IMR-90 (cell line): Measurements from ENCODE around the gene FAM120A. TPM values are rescaled to one million over a fixed set of nuclear protein-coding genes. Genes with fewer than 3 reads are reported as not detected.

Experiments used
- ATAC-seq: fragments of 200-7000 bp; cut with Tn5 transposase; 2 replicates; pipeline ENCODE4 v1.9.1; 2020; ENCODE audit warnings: low read depth, mild to moderate bottlenecking, moderate library complexity
- BruUV-seq: library from RNA; stranded (reverse); fragments of 400-500 nt; replicated peaks from 2 replicates; lab custom pipeline; 2021; lab: Mats Ljungman, UMichigan
- CTCF ChIA-PET: fragments of 300-600 bp; formaldehyde crosslinking; extraction: SDS; loops from one replicate; lab custom pipeline; 2021; ENCODE audit warnings: antibody characterized with exemption; lab: Yijun Ruan, JAX
- POLR2A ChIA-PET: fragments of 300-600 bp; sonication (Branson Sonifier 250); formaldehyde crosslinking; loops from one replicate; lab custom pipeline; 2022; ENCODE audit warnings: antibody characterized with exemption; ENCODE audit not compliant: unreplicated experiment; lab: Charles Lee
- DNase-seq: peaks from one replicate; pipeline ENCODE4 v3.0.0; 2013
- H2AFZ ChIP-seq: replicated peaks from 2 replicates; pipeline ENCODE3; 2013; ENCODE audit warnings: low read length, mild to moderate bottlenecking; ENCODE audit not compliant: poor library complexity
- H2AK5ac ChIP-seq: 2 replicates; pipeline ENCODE4 v1.6.1; 2013; ENCODE audit warnings: low read depth, low read length, inconsistent platforms
- H2AK9ac ChIP-seq: replicated peaks from 2 replicates; pipeline ENCODE3; 2013; ENCODE audit warnings: mild to moderate bottlenecking, low read depth, low read length, moderate library complexity; ENCODE audit not compliant: poor library complexity
- H2BK120ac ChIP-seq: 2 replicates; pipeline ENCODE4 v1.6.1; 2013; ENCODE audit warnings: low read depth, low read length, inconsistent platforms
- H2BK15ac ChIP-seq: 3 replicates; pipeline ENCODE4 v1.6.1; 2013; ENCODE audit warnings: low read depth, low read length, inconsistent platforms
- H2BK20ac ChIP-seq: 2 replicates; pipeline ENCODE4 v1.6.1; 2013; ENCODE audit warnings: low read depth, mild to moderate bottlenecking, inconsistent platforms, low read length, moderate library complexity
- H2BK5ac ChIP-seq: 2 replicates; pipeline ENCODE4 v1.6.1; 2013; ENCODE audit warnings: mild to moderate bottlenecking, low read depth, low read length, inconsistent platforms; ENCODE audit not compliant: poor library complexity, severe bottlenecking
- H3K14ac ChIP-seq: replicated peaks from 2 replicates; pipeline ENCODE4 v1.6.1; 2013; ENCODE audit warnings: low read depth, low read length, inconsistent platforms
- H3K18ac ChIP-seq: 2 replicates; pipeline ENCODE4 v1.6.1; 2013; ENCODE audit warnings: low read depth, low read length, control low read depth
- H3K23ac ChIP-seq: 2 replicates; pipeline ENCODE4 v1.6.1; 2013; ENCODE audit warnings: low read depth, low read length, inconsistent platforms
- H3K27ac ChIP-seq: 2 replicates; pipeline ENCODE4 v1.5.1; 2013; ENCODE audit warnings: mild to moderate bottlenecking, control low read depth, low read length; ENCODE audit not compliant: insufficient read depth
- H3K27me3 ChIP-seq: 2 replicates; pipeline ENCODE4 v1.6.1; 2013; ENCODE audit warnings: low read length; ENCODE audit not compliant: control insufficient read depth, insufficient read depth
- H3K36me3 ChIP-seq: 2 replicates; pipeline ENCODE4 v1.6.1; 2013; ENCODE audit warnings: low read length, mixed read lengths; ENCODE audit not compliant: control insufficient read depth, insufficient read depth
- H3K4ac ChIP-seq: 2 replicates; pipeline ENCODE4 v1.6.1; 2013; ENCODE audit warnings: low read depth, low read length, inconsistent platforms
- H3K4me1 ChIP-seq: 2 replicates; pipeline ENCODE4 v1.6.1; 2013; ENCODE audit warnings: low read length, mixed read lengths; ENCODE audit not compliant: control insufficient read depth, insufficient read depth
- H3K4me2 ChIP-seq: 2 replicates; pipeline ENCODE4 v1.6.1; 2013; ENCODE audit warnings: low read depth, mild to moderate bottlenecking, control low read depth, low read length, moderate library complexity
- H3K4me3 ChIP-seq: 2 replicates; pipeline ENCODE4 v1.5.1; 2013; ENCODE audit warnings: low read depth, mild to moderate bottlenecking, control low read depth, low read length, moderate library complexity; ENCODE audit not compliant: insufficient read depth
- H3K56ac ChIP-seq: 2 replicates; pipeline ENCODE4 v1.6.1; 2013; ENCODE audit warnings: low read length, inconsistent platforms; ENCODE audit not compliant: insufficient read depth; ENCODE audit errors: extremely low read depth
- H3K79me1 ChIP-seq, 2 experiments: 2 replicates each; pipeline ENCODE4 v1.6.1; 2013; ENCODE audit warnings: low read length in 2 of 2, inconsistent platforms in 1 of 2, low read depth in 1 of 2
- H3K9ac ChIP-seq: 2 replicates; pipeline ENCODE4 v1.6.1; 2013; ENCODE audit warnings: low read depth, low read length, control low read depth
- H3K9me1 ChIP-seq: 2 replicates; pipeline ENCODE4 v1.6.1; 2013; ENCODE audit warnings: low read length, inconsistent platforms; ENCODE audit not compliant: insufficient read depth
- H3K9me3 ChIP-seq: 2 replicates; pipeline ENCODE4 v1.6.1; 2013; ENCODE audit warnings: low read length; ENCODE audit not compliant: control insufficient read depth, insufficient read depth
- H4K20me1 ChIP-seq: 2 replicates; pipeline ENCODE4 v1.6.1; 2013; ENCODE audit warnings: low read length, inconsistent platforms; ENCODE audit not compliant: insufficient read depth
- H4K5ac ChIP-seq: 2 replicates; pipeline ENCODE4 v1.6.1; 2013; ENCODE audit warnings: mild to moderate bottlenecking, low read depth, low read length, control low read depth
- H4K8ac ChIP-seq, 2 experiments: 2 replicates each; pipeline ENCODE4 v1.6.1; 2013; ENCODE audit warnings: low read depth in 2 of 2, low read length in 2 of 2, control low read depth in 1 of 2, inconsistent platforms in 1 of 2
- H4K91ac ChIP-seq: 2 replicates; pipeline ENCODE4 v1.6.1; 2013; ENCODE audit warnings: low read depth, low read length, inconsistent platforms; ENCODE audit not compliant: insufficient read depth
- CEBPB ChIP-seq: IDR thresholded peaks from 2 replicates; pipeline ENCODE4 v1.6.1; 2012; ENCODE audit warnings: low read depth, low read length, improper control_type of control experiment
- RAD21 ChIP-seq: IDR thresholded peaks from 2 replicates; pipeline ENCODE4 v1.6.1; 2012; ENCODE audit warnings: low read length, improper control_type of control experiment
- RCOR1 ChIP-seq: IDR thresholded peaks from 2 replicates; pipeline ENCODE4 v1.6.1; 2012; ENCODE audit warnings: mild to moderate bottlenecking, low read length, improper control_type of control experiment; ENCODE audit not compliant: insufficient replicate concordance
- WGBS, 2 experiments: methylation state at CpG; one replicate each; pipeline versions ENCODE4 v1.1.5 to v1.1.7; 2013; ENCODE audit warnings: missing lambda C conversion rate in 2 of 2; ENCODE audit not compliant: insufficient read length in 1 of 2; ENCODE audit errors: extremely low coverage in 2 of 2; 5-methylcytosine and 5-hydroxymethylcytosine counted together
- dilution Hi-C: fragments of 300-500 bp; cut with HindIII; formaldehyde crosslinking; loops from one replicate; pipeline ENCODE4 v1.14.3; 2018; ENCODE audit warnings: low sequenced_read_pairs; ENCODE audit not compliant: unreplicated experiment
- in situ Hi-C: fragments of 300-500 bp; cut with MboI; formaldehyde crosslinking; loops from 3 replicates; pipeline ENCODE4 v1.14.3; 2019; ENCODE audit warnings: low sequenced_read_pairs, inconsistent platforms, mixed read lengths
- intact Hi-C: fragments of 100-400 bp; cut with micrococcal nuclease; formaldehyde crosslinking; loops from 2 replicates; pipeline ENCODE4 v1.10.0; 2022
- polyA plus RNA-seq, 3 experiments: library from polyadenylated mRNA; depleted of rRNA; stranded (reverse); fragments of >200 nt; gene quantifications; 2 replicates each; pipeline ENCODE4 v1.2.3, GENCODE V29; 2012; ENCODE audit warnings: low replicate concordance in 1 of 3
- total RNA-seq: library from RNA; depleted of rRNA; stranded (reverse); fragments of >200 nt; gene quantifications from 2 replicates; pipeline ENCODE4 v1.2.3, GENCODE V29; 2012
- TF ChIP-seq, protein P1 (sequence below): fragments of 150-350 bp; IDR thresholded peaks from 2 replicates; pipeline ENCODE4 v1.6.1; 2017; ENCODE audit warnings: mild to moderate bottlenecking, antibody characterized with exemption, low read length, low read depth
- TF ChIP-seq, protein P2 (sequence below): conservative IDR thresholded peaks from 2 replicates; pipeline ENCODE4 v1.5.1; 2012; ENCODE audit warnings: mild to moderate bottlenecking, low read depth, low read length, improper control_type of control experiment

The FAM120A gene
- total and polyA plus RNA-seq, 2 of the 4 experiments (the other 2 are of a cell fraction) = 61.6 to 75.1 TPM

DNA sequence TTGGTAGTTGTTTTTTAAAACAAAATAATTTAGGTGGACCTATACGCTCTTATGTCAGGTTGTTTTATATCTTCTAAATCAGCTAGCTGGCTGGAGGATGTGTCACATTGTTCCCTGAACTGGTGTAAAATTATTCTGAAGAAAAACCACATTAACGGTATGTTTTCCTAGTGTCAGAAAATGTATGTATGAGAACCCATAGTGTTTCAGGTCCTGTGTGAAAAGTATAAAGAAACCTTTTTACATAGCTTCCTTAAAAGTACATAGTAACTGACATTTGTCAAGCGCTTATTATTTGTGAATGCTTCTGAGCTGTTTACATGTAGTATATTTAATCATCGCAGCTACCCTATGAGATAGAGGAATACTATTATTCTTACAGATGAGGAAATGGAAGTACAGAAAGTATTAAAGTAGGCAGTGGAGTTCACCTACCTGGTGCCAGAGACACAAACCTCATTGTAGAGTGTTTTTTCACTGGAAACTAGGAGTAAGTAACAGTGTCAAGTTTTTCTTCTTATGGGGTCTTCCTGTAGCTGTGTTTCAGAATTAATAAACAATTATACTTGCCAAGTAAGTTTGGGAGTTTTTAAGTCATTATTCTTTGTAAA lies 12.3 kb downstream of the FAM120A start:
- no peak overlapping the region for H3K23ac ChIP-seq
- intact Hi-C loops = no loop called here
- H4K5ac ChIP-seq = no peak overlapping the region
- peaks cover 18% of the 10 kb centered on the region for H3K9me1 ChIP-seq
- no peaks in the 10 kb centered on the region for H3K36me3 ChIP-seq
- H3K18ac ChIP-seq = no peak overlapping the region
- no peak overlapping the region for H3K56ac ChIP-seq
- no peak overlapping the region for H3K14ac ChIP-seq
- ChIA-PET POLR2A (no interaction called here), CTCF (interaction anchor here (0.6 to 2.1 kb wide), 3 partner anchors 77 to 382 kb away, joined by 3 to 7 read pairs (median 3); no protein-coding TSS in a partner anchor)
- H2BK20ac ChIP-seq = no peak overlapping the region
- no peak for DNase-seq
- H2BK120ac ChIP-seq = no peak overlapping the region
- no peak overlapping the region for H3K4me2 ChIP-seq
- no peak overlapping the region for H2AFZ ChIP-seq
- dilution Hi-C loops = loop anchor here (10.0 kb wide), 1 partner anchor 101 kb away; no protein-coding TSS in a partner anchor
- no TSS peak for BruUV-seq
- peaks cover 18% of the 10 kb centered on the region for H3K4me1 ChIP-seq
- no peaks in the 10 kb centered on the region for H3K27me3 ChIP-seq
- H2BK15ac ChIP-seq = no peak overlapping the region
- H3K27ac ChIP-seq = no peak overlapping the region
- no peak overlapping the region for H2AK5ac ChIP-seq
- no peak overlapping the region for H3K9ac ChIP-seq
- ATAC-seq = no peak
- no peak for TF ChIP-seq RAD21
- TF ChIP-seq CEBPB = no peak
- TF ChIP-seq, protein P1, sequence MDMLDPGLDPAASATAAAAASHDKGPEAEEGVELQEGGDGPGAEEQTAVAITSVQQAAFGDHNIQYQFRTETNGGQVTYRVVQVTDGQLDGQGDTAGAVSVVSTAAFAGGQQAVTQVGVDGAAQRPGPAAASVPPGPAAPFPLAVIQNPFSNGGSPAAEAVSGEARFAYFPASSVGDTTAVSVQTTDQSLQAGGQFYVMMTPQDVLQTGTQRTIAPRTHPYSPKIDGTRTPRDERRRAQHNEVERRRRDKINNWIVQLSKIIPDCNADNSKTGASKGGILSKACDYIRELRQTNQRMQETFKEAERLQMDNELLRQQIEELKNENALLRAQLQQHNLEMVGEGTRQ = no peak
- TF ChIP-seq, protein P2, sequence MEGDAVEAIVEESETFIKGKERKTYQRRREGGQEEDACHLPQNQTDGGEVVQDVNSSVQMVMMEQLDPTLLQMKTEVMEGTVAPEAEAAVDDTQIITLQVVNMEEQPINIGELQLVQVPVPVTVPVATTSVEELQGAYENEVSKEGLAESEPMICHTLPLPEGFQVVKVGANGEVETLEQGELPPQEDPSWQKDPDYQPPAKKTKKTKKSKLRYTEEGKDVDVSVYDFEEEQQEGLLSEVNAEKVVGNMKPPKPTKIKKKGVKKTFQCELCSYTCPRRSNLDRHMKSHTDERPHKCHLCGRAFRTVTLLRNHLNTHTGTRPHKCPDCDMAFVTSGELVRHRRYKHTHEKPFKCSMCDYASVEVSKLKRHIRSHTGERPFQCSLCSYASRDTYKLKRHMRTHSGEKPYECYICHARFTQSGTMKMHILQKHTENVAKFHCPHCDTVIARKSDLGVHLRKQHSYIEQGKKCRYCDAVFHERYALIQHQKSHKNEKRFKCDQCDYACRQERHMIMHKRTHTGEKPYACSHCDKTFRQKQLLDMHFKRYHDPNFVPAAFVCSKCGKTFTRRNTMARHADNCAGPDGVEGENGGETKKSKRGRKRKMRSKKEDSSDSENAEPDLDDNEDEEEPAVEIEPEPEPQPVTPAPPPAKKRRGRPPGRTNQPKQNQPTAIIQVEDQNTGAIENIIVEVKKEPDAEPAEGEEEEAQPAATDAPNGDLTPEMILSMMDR = no peak
- TF ChIP-seq RCOR1 = no peak
- H3K79me1 ChIP-seq = peaks cover 10 to 69% of the 10 kb centered on the region in 2 experiments; a peak in 3 of 4 replicates
- H4K20me1 ChIP-seq = peaks cover 82% of the 10 kb centered on the region
- H3K4me3 ChIP-seq = no peak overlapping the region
- no peak overlapping the region for H2AK9ac ChIP-seq
- H2BK5ac ChIP-seq = no peak overlapping the region
- H4K91ac ChIP-seq = no peak overlapping the region
- H3K4ac ChIP-seq = no peak overlapping the region
- no peaks in the 10 kb centered on the region for H3K9me3 ChIP-seq
- no CpG with 5 or more reads among the region's 4 CpGs for WGBS, 2 experiments
- in situ Hi-C loops = loop anchor here (25.0 kb wide), 1 partner anchor 699 kb away; no protein-coding TSS in a partner anchor
- no peak overlapping the region for H4K8ac ChIP-seq
